Right cardiac atrium (tissue), 5 donors: ENCODE results near the gene ZPBP. TPM values are rescaled to one million over a fixed set of nuclear protein-coding genes. Genes with fewer than 3 reads are reported as not detected.
"Not testable (repeated sequence)": the region's sequence is repeated elsewhere in the genome, so short reads cannot be mapped to it uniquely, and the experiment has no call there.

ENCODE experiments used
- ATAC-seq, 2 donors: fragments of 200-7000 bp; cut with Tn5 transposase; one replicate each; pipeline versions ENCODE4 v1.8.0 to v1.9.1; 2020; ENCODE audit warnings: moderate library complexity in 2 of 2, mild to moderate bottlenecking in 1 of 2
- DNase-seq, 3 donors: peaks; one replicate each; pipeline ENCODE4 v3.0.0-alpha.2; 2020
- H3K27ac ChIP-seq: one replicate; pipeline ENCODE4 v1.5.1; 2013; ENCODE audit warnings: mild to moderate bottlenecking, low read length, control low read depth, moderate library complexity
- H3K27me3 ChIP-seq: one replicate; pipeline ENCODE4 v1.6.1; 2013; ENCODE audit not compliant: control insufficient read depth, insufficient read depth
- H3K4me1 ChIP-seq: one replicate; pipeline ENCODE4 v1.6.1; 2013; ENCODE audit warnings: low read length; ENCODE audit not compliant: control insufficient read depth, insufficient read depth
- H3K4me3 ChIP-seq: one replicate; pipeline ENCODE4 v1.5.1; 2013; ENCODE audit warnings: low read length, control low read depth
- H3K9me3 ChIP-seq: one replicate; pipeline ENCODE4 v1.6.1; 2013; ENCODE audit warnings: low read length; ENCODE audit not compliant: control insufficient read depth
- WGBS: extraction: QIAGEN DNeasy Blood & Tissue Kit; methylation state at CpG from one replicate; pipeline ENCODE4 v1.1.7; 2013; 5-methylcytosine and 5-hydroxymethylcytosine counted together
- intact Hi-C, 4 donors: fragments of 100-400 bp; cut with DNase I; formaldehyde crosslinking; loops; one replicate each; pipeline versions ENCODE4 v1.11.0 to v1.14.0; 2022 to 2023
- polyA plus RNA-seq: library from polyadenylated mRNA; stranded (reverse); fragments of 200-250 nt; gene quantifications from one replicate; pipeline ENCODE4 v1.2.3, GENCODE V29; 2013
- total RNA-seq, 4 donors: library from RNA; stranded (reverse); fragmentation: NEBNext Ultra II Directional; extraction: Animal tissue kit (Norgen Biotek cat#: 25700); gene quantifications; one replicate each; pipeline ENCODE4 v1.2.1, GENCODE V29; 2021
- donor health status: healthy with polysubstance abuse.
- donor health status: DM: no; HTN: yes; CAD: no.
- donor health status: DM: no; HTN: no; CAD: no.
- donor health status: DM: no; HTN: yes; CAD: no; lungs with severe emphysema.
- donor health status: DM: yes; HTN: yes; CAD: no.

ZPBP gene
- total and polyA plus RNA-seq, 5 donors: not detected

DNA sequence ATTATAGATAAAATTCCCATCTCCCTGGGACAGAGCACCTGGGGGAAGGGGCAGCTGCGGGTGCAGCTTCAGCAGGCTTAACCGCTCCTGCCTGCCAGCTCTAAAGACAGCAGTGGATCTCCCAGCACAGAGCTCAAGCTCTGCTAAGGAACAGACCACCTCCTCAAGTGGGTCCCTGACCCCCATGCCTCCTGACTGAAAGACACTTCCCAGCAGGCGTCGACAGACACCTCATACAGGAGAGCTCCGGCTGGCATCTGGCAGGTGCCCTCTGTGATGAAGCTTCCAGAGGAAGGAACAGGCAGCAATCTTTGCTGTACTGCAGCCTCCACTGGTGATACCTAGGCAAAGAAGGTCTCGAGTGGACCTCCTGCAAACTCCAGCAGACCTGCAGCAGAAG lies 51.9 kb downstream of the ZPBP start:
- H3K27ac ChIP-seq, H3K4me1 ChIP-seq, H3K4me3 ChIP-seq, intact Hi-C loops, H3K27me3 ChIP-seq, ATAC-seq, DNase-seq, H3K9me3 ChIP-seq: not testable (repeated sequence)
- WGBS: 61% methylated on average over 6 of the region's 6 CpGs

DNA sequence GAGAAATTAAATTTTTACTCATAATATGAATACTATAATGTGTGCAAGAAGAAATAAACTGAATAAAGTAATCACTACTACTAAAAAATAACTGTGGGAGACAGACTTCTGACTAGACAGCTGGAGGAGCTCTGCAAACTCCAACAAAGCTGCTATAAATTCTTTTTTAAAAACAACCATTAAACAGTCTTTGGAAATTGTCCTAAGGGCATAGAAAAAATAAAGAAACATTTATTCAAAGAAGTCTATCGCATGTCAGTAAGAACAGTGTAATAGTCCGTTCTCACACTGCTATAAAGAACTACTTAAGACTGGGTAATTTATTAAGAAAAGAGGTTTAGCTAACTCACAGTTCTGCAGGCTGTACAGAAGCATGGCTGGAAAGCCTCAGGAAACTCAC lies 56.0 kb downstream of the ZPBP start:
- Histone ChIP-seq H3K27ac (no peak overlapping the region), H3K4me1 (no peaks in the 10 kb centered on the region), H3K4me3 (no peak overlapping the region), H3K27me3 (no peaks in the 10 kb centered on the region), H3K9me3 (no peaks in the 10 kb centered on the region)
- intact Hi-C loops: no loop called here
- DNase-seq (no peak), ATAC-seq (no peak)
- WGBS: 53% methylated on average over 2 of the region's 2 CpGs

- no peaks in the 10 kb centered on the region for H3K27me3 ChIP-seq
- no peaks in the 10 kb centered on the region for H3K4me1 ChIP-seq
- intact Hi-C loops: no loop called here
- DNase-seq (no peak), ATAC-seq (no peak)
- no peak overlapping the region for H3K4me3 ChIP-seq
- H3K27ac ChIP-seq: no peak overlapping the region
- 84% methylated on average over 4 of the region's 4 CpGs for WGBS
- H3K9me3 ChIP-seq: no peaks in the 10 kb centered on the region
Measured at GRCh38 chr7:50022991-50023390, 70.1 kb downstream of the ZPBP start.

DNA sequence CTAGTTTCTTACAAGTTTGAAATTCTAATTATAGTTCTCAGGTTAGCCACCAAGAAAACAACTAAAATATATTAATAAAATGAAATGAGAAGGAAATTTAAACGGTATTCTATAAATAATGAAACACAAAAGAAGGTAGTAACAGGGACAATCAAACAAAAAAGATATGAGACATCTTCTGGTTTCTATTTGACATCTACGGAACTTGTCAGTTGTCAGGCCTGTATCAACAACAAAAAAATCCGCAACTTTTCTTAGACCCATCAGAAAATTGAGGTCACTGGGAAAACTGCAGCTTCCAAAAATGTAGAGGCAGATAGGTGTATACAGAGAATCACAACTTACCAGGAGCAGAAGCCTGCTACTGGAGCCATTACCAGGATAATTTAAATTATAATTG lies 70.6 kb downstream of the ZPBP start:
- DNase-seq (no peak), ATAC-seq (no peak)
- Histone ChIP-seq H3K9me3 (no peaks in the 10 kb centered on the region), H3K27me3 (no peaks in the 10 kb centered on the region), H3K4me1 (no peaks in the 10 kb centered on the region), H3K4me3 (no peak overlapping the region), H3K27ac (no peak overlapping the region)
- 80% methylated on average over 3 of the region's 3 CpGs for WGBS
- intact Hi-C loops: no loop called here

- DNase-seq: no peak
- WGBS: 74% methylated on average over 6 of the region's 6 CpGs
- intact Hi-C loops: no loop called here
- Histone ChIP-seq H3K27me3 (no peaks in the 10 kb centered on the region), H3K4me3 (no peak overlapping the region), H3K4me1 (no peaks in the 10 kb centered on the region), H3K27ac (no peak overlapping the region), H3K9me3 (no peaks in the 10 kb centered on the region)
- ATAC-seq: no peak
Measured at GRCh38 chr7:49995681-49996080, 97.4 kb downstream of the ZPBP start.

GRCh38 chr7:49986191-49986590 lies 106.9 kb downstream of the ZPBP start:
- intact Hi-C loops: no loop called here
- DNase-seq: peak in 2 of 3 donors; percentile 7 to 24
- no peak for ATAC-seq
- peaks cover 2% of the 10 kb centered on the region for H3K9me3 ChIP-seq
- no peak overlapping the region for H3K4me3 ChIP-seq
- H3K27ac ChIP-seq: no peak overlapping the region
- WGBS: 74% methylated on average over 5 of the region's 5 CpGs
- H3K4me1 ChIP-seq: no peaks in the 10 kb centered on the region
- no peaks in the 10 kb centered on the region for H3K27me3 ChIP-seq

GRCh38 chr7:49980465-49980864 lies 112.6 kb downstream of the ZPBP start:
- Histone ChIP-seq H3K4me1 (no peaks in the 10 kb centered on the region), H3K9me3 (no peaks in the 10 kb centered on the region), H3K27ac (no peak overlapping the region), H3K4me3 (no peak overlapping the region), H3K27me3 (no peaks in the 10 kb centered on the region)
- ATAC-seq (no peak), DNase-seq (no peak)
- 77% methylated on average over 9 of the region's 9 CpGs for WGBS
- intact Hi-C loops: no loop called here

- DNase-seq (no peak), ATAC-seq (no peak)
- intact Hi-C loops: no loop called here
- Histone ChIP-seq H3K9me3 (no peaks in the 10 kb centered on the region), H3K4me1 (no peaks in the 10 kb centered on the region), H3K4me3 (no peak overlapping the region), H3K27me3 (no peaks in the 10 kb centered on the region), H3K27ac (no peak overlapping the region)
- WGBS: 72% methylated on average over 1 of the region's 1 CpG
Measured at GRCh38 chr7:49976238-49976637, 116.8 kb downstream of the ZPBP start.

- no peak overlapping the region for H3K4me3 ChIP-seq
Measured at GRCh38 chr7:49974035-49974434, 119.0 kb downstream of the ZPBP start.

GRCh38 chr7:49937608-49938007 lies 155.4 kb downstream of the ZPBP start:
- H3K27ac ChIP-seq: no peak overlapping the region
- no peaks in the 10 kb centered on the region for H3K9me3 ChIP-seq
- no peak for DNase-seq
- intact Hi-C loops: no loop called here
- H3K4me1 ChIP-seq: no peaks in the 10 kb centered on the region
- H3K27me3 ChIP-seq: no peaks in the 10 kb centered on the region
- H3K4me3 ChIP-seq: no peak overlapping the region
- ATAC-seq: no peak
- WGBS: 80% methylated on average over 2 of the region's 2 CpGs

More at GRCh38 chr7:49974035-49974434, 119.0 kb downstream of the ZPBP start:
- ATAC-seq: no peak
- intact Hi-C loops: no loop called here
- Histone ChIP-seq H3K4me1 (no peaks in the 10 kb centered on the region), H3K27ac (no peak overlapping the region), H3K27me3 (no peaks in the 10 kb centered on the region), H3K9me3 (no peaks in the 10 kb centered on the region)
- no peak for DNase-seq
- 90% methylated on average over 1 of the region's 1 CpG for WGBS

- intact Hi-C loops: no loop called here
- Histone ChIP-seq H3K27ac (no peak overlapping the region), H3K27me3 (no peaks in the 10 kb centered on the region), H3K4me3 (no peak overlapping the region), H3K9me3 (no peaks in the 10 kb centered on the region), H3K4me1 (no peaks in the 10 kb centered on the region)
- DNase-seq (no peak), ATAC-seq (no peak)
- WGBS: 86% methylated on average over 2 of the region's 2 CpGs
Measured at GRCh38 chr7:49931627-49932026, 161.4 kb downstream of the ZPBP start.

DNA sequence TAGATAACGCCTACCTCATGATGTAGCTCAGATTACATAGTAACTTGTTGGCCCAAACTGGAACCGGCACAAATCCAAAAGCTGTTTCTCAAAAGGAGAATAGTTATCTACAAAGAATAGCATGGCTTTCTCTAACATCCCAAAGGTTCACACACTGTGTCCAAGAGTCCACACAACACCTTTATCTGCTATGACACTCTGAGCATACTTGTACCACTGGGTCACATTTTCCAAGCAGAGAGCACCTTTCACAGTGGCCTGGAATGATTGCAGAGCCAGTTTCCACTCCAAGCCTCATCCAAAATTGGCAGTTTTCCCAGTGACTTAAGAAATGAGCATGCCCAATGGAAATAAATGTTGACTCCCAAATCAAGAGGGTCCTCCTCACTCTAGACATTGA lies 164.3 kb downstream of the ZPBP start:
- ATAC-seq (no peak), DNase-seq (no peak)
- H3K4me3 ChIP-seq: no peak overlapping the region
- intact Hi-C loops: no loop called here
- no peaks in the 10 kb centered on the region for H3K4me1 ChIP-seq
- WGBS: 87% methylated on average over 2 of the region's 2 CpGs
- no peaks in the 10 kb centered on the region for H3K27me3 ChIP-seq
- H3K9me3 ChIP-seq: no peaks in the 10 kb centered on the region
- no peak overlapping the region for H3K27ac ChIP-seq
